DND-41 (cell line): ENCODE measurements around the gene AMER1.

ENCODE experiments used
- EZH2 ChIP-seq: IDR thresholded peaks from 3 replicates; pipeline ENCODE4 v1.6.1; 2012; ENCODE audit warnings: borderline replicate concordance, low read depth, mild to moderate bottlenecking, moderate library complexity, low read length, inconsistent platforms; ENCODE audit not compliant: severe bottlenecking
- TF ChIP-seq, protein P1 (sequence below): IDR thresholded peaks from 2 replicates; pipeline ENCODE4 v1.5.1; 2012; ENCODE audit warnings: borderline replicate concordance, low read length, moderate library complexity, mild to moderate bottlenecking; ENCODE audit not compliant: poor library complexity, severe bottlenecking; ENCODE audit errors: extremely low read depth

DNA sequence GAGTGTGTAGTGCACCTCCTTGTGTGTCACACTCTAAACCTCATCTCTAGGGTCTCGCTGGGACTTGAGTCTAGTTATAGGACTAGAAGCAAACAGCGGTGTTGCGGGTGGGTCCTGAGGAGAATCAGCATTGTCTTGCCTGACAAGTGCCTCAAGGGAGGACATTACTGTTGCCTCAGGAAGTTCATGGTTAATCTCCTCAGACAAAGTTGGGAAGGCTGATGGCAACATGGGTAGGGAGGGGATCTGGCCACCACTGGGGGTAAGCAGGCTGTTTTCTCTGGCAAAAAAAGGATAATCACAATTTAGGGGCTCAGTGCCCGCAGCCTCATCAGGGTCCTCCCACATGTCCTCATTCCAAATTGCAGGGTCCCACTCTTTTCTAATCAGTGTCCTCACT is 12.5 kb upstream of the AMER1 start:
- TF ChIP-seq, protein P1, sequence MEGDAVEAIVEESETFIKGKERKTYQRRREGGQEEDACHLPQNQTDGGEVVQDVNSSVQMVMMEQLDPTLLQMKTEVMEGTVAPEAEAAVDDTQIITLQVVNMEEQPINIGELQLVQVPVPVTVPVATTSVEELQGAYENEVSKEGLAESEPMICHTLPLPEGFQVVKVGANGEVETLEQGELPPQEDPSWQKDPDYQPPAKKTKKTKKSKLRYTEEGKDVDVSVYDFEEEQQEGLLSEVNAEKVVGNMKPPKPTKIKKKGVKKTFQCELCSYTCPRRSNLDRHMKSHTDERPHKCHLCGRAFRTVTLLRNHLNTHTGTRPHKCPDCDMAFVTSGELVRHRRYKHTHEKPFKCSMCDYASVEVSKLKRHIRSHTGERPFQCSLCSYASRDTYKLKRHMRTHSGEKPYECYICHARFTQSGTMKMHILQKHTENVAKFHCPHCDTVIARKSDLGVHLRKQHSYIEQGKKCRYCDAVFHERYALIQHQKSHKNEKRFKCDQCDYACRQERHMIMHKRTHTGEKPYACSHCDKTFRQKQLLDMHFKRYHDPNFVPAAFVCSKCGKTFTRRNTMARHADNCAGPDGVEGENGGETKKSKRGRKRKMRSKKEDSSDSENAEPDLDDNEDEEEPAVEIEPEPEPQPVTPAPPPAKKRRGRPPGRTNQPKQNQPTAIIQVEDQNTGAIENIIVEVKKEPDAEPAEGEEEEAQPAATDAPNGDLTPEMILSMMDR: no peak
- TF ChIP-seq EZH2: no peak
